ENCODE measurements around the gene FATE1. TPM values are rescaled to one million over a fixed set of nuclear protein-coding genes. Genes with fewer than 3 reads are reported as not detected.

FATE1 gene
- total RNA-seq, 1 donor from 2014 or later: not detected

GRCh38 chrX:151759041-151759708 lies 43.3 kb downstream of the FATE1 start:
- CTCF ChIA-PET: no interaction called here
- Mint-ChIP-seq H3K4me3 (no peak overlapping the region), H3K27me3 (no peaks in the 10 kb centered on the region), H3K27ac (no peak overlapping the region), H3K36me3 (ENCODE audit: low read depth) (no peaks in the 10 kb centered on the region), H3K4me1 (no peaks in the 10 kb centered on the region), H3K9me3 (no peaks in the 10 kb centered on the region)
- intact Hi-C loops (cut with micrococcal nuclease): no loop called here
- ATAC-seq (ENCODE audit: low read depth) (no peak), DNase-seq (no peak)
- POLR2A ChIA-PET: no interaction called here
- no peak for TF ChIP-seq CTCF (IDR thresholded peaks at IDR 0.05)

GRCh38 chrX:151762802-151763201 lies 47.0 kb downstream of the FATE1 start:
- ChIA-PET POLR2A (no interaction called here), CTCF (no interaction called here)
- DNase-seq (no peak), ATAC-seq (ENCODE audit: low read depth) (no peak)
- no peaks in the 10 kb centered on the region for H3K36me3 Mint-ChIP-seq (ENCODE audit: low read depth)
- no peak for TF ChIP-seq CTCF (IDR thresholded peaks at IDR 0.05)
- H3K27me3 Mint-ChIP-seq: peaks cover 4% of the 10 kb centered on the region
- H3K9me3 Mint-ChIP-seq: no peaks in the 10 kb centered on the region
- no peak overlapping the region for H3K4me3 Mint-ChIP-seq
- H3K27ac Mint-ChIP-seq: no peak overlapping the region
- H3K4me1 Mint-ChIP-seq: no peaks in the 10 kb centered on the region
- intact Hi-C loops (cut with micrococcal nuclease): no loop called here

GRCh38 chrX:151763711-151764110 lies 47.9 kb downstream of the FATE1 start:
- no peak overlapping the region for H3K27ac Mint-ChIP-seq
- CTCF ChIA-PET: no interaction called here
- no peak for ATAC-seq (ENCODE audit: low read depth)

GRCh38 chrX:151765026-151765425 lies 49.2 kb downstream of the FATE1 start:
- CTCF ChIA-PET: no interaction called here
- no peak for TF ChIP-seq CTCF (IDR thresholded peaks at IDR 0.05)
- ATAC-seq (ENCODE audit: low read depth) (no peak), DNase-seq (no peak)
- no peaks in the 10 kb centered on the region for H3K9me3 Mint-ChIP-seq
- no peak overlapping the region for H3K27ac Mint-ChIP-seq
- H3K4me3 Mint-ChIP-seq: no peak overlapping the region
- peaks cover 4% of the 10 kb centered on the region for H3K27me3 Mint-ChIP-seq
- no peaks in the 10 kb centered on the region for H3K4me1 Mint-ChIP-seq
- no peaks in the 10 kb centered on the region for H3K36me3 Mint-ChIP-seq (ENCODE audit: low read depth)
- POLR2A ChIA-PET: no interaction called here
- intact Hi-C loops (cut with micrococcal nuclease): no loop called here

More at GRCh38 chrX:151763711-151764110, 47.9 kb downstream of the FATE1 start:
- no peaks in the 10 kb centered on the region for H3K4me1 Mint-ChIP-seq
- H3K27me3 Mint-ChIP-seq: peaks cover 4% of the 10 kb centered on the region
- H3K36me3 Mint-ChIP-seq (ENCODE audit: low read depth): no peaks in the 10 kb centered on the region
- POLR2A ChIA-PET: no interaction called here
- TF ChIP-seq CTCF (IDR thresholded peaks at IDR 0.05): no peak
- intact Hi-C loops (cut with micrococcal nuclease): no loop called here
- H3K9me3 Mint-ChIP-seq: no peaks in the 10 kb centered on the region
- no peak overlapping the region for H3K4me3 Mint-ChIP-seq
- no peak for DNase-seq

- no peak overlapping the region for H3K4me3 Mint-ChIP-seq
- CTCF ChIA-PET: no interaction called here
- H3K27me3 Mint-ChIP-seq: no peaks in the 10 kb centered on the region
- no peak overlapping the region for H3K27ac Mint-ChIP-seq
- TF ChIP-seq CTCF (IDR thresholded peaks at IDR 0.05): no peak
- no peaks in the 10 kb centered on the region for H3K9me3 Mint-ChIP-seq
- no peaks in the 10 kb centered on the region for H3K4me1 Mint-ChIP-seq
- ATAC-seq (ENCODE audit: low read depth) (no peak), DNase-seq (no peak)
- H3K36me3 Mint-ChIP-seq (ENCODE audit: low read depth): no peaks in the 10 kb centered on the region
- intact Hi-C loops (cut with micrococcal nuclease): no loop called here
- POLR2A ChIA-PET: no interaction called here
Measured at GRCh38 chrX:151771726-151772125, 55.9 kb downstream of the FATE1 start.

Other genes with a start within 250 kb of the FATE1 start
- not detected in 2 replicates for gene PASD1, start 152.4 kb upstream of the FATE1 start, total RNA-seq
- gene PRRG3, start 20.6 kb upstream of the FATE1 start, total RNA-seq: not detected in 2 replicates
- not detected in 2 replicates for gene CNGA2, start 18.7 kb downstream of the FATE1 start, total RNA-seq
- not detected in 2 replicates for gene MAGEA4, start 196.9 kb downstream of the FATE1 start, total RNA-seq

All from activated B cell treated with CpG ODN at 0.5 μM for 24 hours (primary cell).